GM19351 (cell line): ENCODE results near the gene SGPP1.
A peak's percentile ranks its signal among the peaks of the same experiment; 100 is the strongest.
"Not testable (repeated sequence)": the region's sequence is repeated elsewhere in the genome, so short reads cannot be mapped to it uniquely, and the experiment has no call there.

Experiments
- ATAC-seq: cut with Tn5 transposase; IDR thresholded peaks from one replicate; pipeline ENCODE4 v1.9.1; 2021; ENCODE audit warnings: mild to moderate bottlenecking, moderate library complexity; ENCODE audit not compliant: unreplicated experiment

The SGPP1 gene

GRCh38 chr14:63727736-63728728, at the start of gene SGPP1:
Gene SGPP1 (minus strand): TSS chr14:63728065. CDS start chr14:63727944, 121 bp downstream.
- ATAC-seq: peak; percentile 85

- no peak for ATAC-seq
Observed at GRCh38 chr14:63777024-63777423, 49.2 kb upstream of the SGPP1 start.

GRCh38 chr14:63773504-63773903, 45.6 kb upstream of the SGPP1 start:
- ATAC-seq: no peak

GRCh38 chr14:63770187-63770807, 42.4 kb upstream of the SGPP1 start:
- ATAC-seq: peak; percentile 57

- ATAC-seq: no peak
Observed at GRCh38 chr14:63766611-63767010, 38.7 kb upstream of the SGPP1 start.

- no peak for ATAC-seq
Observed at GRCh38 chr14:63764620-63765139, 36.8 kb upstream of the SGPP1 start.

GRCh38 chr14:63764103-63764502, 36.2 kb upstream of the SGPP1 start:
- ATAC-seq: no peak

- no peak for ATAC-seq
Observed at GRCh38 chr14:63761351-63762117, 33.7 kb upstream of the SGPP1 start.

GRCh38 chr14:63760014-63760413, 32.1 kb upstream of the SGPP1 start:
- peak; percentile 72 for ATAC-seq

GRCh38 chr14:63759456-63759855, 31.6 kb upstream of the SGPP1 start:
- ATAC-seq: peak; percentile 87

- no peak for ATAC-seq
Observed at GRCh38 chr14:63757211-63757610, 29.3 kb upstream of the SGPP1 start.

- ATAC-seq: no peak
Observed at GRCh38 chr14:63752449-63753169, 24.7 kb upstream of the SGPP1 start.

GRCh38 chr14:63751076-63751475, 23.2 kb upstream of the SGPP1 start:
- ATAC-seq: not testable (repeated sequence)

- peak; percentile 33 for ATAC-seq
Observed at GRCh38 chr14:63747846-63748245, 20.0 kb upstream of the SGPP1 start.

GRCh38 chr14:63745858-63746425, 18.1 kb upstream of the SGPP1 start:
- peak; percentile 69 for ATAC-seq

GRCh38 chr14:63745272-63745671, 17.4 kb upstream of the SGPP1 start:
- ATAC-seq: no peak

GRCh38 chr14:63737582-63738006, 9.7 kb upstream of the SGPP1 start:
- peak; percentile 97 for ATAC-seq

- ATAC-seq: no peak
Observed at GRCh38 chr14:63735720-63736119, 7.9 kb upstream of the SGPP1 start.

- ATAC-seq: no peak
Observed at GRCh38 chr14:63730659-63731058, 2.8 kb upstream of the SGPP1 start.

- peak; percentile 36 for ATAC-seq
Observed at GRCh38 chr14:63727231-63727735, 582 bp downstream of the SGPP1 start.
